ENCODE data around the gene HELLS.

DNA sequence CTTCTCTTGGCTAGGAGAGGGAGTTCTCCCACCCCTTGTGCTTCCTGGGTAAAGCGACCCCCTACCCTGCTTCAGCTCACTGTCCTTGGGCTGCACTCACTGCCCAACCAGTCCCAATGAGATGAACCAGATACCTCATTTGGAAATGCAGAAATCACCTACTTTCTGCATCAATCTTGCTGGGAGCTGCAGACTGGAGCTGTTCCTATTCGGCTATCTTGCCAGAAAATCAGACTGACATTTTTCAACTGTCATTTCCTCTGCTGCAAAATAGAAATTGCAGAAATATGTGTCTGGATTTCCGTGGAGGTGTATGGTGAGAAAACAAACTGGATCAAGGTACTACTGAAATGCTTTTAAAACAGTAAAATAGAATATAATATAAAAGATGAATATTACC lies 95.0 kb downstream of the HELLS start:
- TF ChIP-seq EZH2 (IDR thresholded peaks at IDR 0.05; ENCODE audit: low read depth, low read length, severe bottlenecking) (no peak), KDM1A (IDR thresholded peaks at IDR 0.05; ENCODE audit: borderline replicate concordance, low read length) (no peak), CREB1 (IDR thresholded peaks at IDR 0.05) (no peak), FOSL1 (IDR thresholded peaks at IDR 0.05; ENCODE audit: insufficient read depth, low read depth, low read length) (no peak), ZNF274 (IDR thresholded peaks at IDR 0.05; ENCODE audit: borderline replicate concordance, extremely low read depth, low read length) (no peak), HDAC6 (IDR thresholded peaks at IDR 0.05; ENCODE audit: low read depth, low read length) (no peak), BACH1 (IDR thresholded peaks at IDR 0.05; ENCODE audit: low read length) (no peak), POLR2AphosphoS5 (IDR thresholded peaks at IDR 0.05; ENCODE audit: low read depth, low read length) (no peak)
- TF ChIP-seq, protein P1, sequence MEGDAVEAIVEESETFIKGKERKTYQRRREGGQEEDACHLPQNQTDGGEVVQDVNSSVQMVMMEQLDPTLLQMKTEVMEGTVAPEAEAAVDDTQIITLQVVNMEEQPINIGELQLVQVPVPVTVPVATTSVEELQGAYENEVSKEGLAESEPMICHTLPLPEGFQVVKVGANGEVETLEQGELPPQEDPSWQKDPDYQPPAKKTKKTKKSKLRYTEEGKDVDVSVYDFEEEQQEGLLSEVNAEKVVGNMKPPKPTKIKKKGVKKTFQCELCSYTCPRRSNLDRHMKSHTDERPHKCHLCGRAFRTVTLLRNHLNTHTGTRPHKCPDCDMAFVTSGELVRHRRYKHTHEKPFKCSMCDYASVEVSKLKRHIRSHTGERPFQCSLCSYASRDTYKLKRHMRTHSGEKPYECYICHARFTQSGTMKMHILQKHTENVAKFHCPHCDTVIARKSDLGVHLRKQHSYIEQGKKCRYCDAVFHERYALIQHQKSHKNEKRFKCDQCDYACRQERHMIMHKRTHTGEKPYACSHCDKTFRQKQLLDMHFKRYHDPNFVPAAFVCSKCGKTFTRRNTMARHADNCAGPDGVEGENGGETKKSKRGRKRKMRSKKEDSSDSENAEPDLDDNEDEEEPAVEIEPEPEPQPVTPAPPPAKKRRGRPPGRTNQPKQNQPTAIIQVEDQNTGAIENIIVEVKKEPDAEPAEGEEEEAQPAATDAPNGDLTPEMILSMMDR (IDR thresholded peaks at IDR 0.05; ENCODE audit: control extremely low read depth in 1 of 3, insufficient read depth in 1 of 3, low read depth in 1 of 3, low read length in 3 of 3) = no peak
- TF ChIP-seq, protein P2, sequence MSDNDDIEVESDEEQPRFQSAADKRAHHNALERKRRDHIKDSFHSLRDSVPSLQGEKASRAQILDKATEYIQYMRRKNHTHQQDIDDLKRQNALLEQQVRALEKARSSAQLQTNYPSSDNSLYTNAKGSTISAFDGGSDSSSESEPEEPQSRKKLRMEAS (IDR thresholded peaks at IDR 0.05) = no peak

Data from H1 (cell line).